ENCODE data around the gene ATXN7L1.
"Not testable (repeated sequence)": the region's sequence is repeated elsewhere in the genome, so short reads cannot be mapped to it uniquely, and the experiment has no call there.

ATXN7L1 gene

GRCh38 chr7:105862276-105862675 lies 14.1 kb downstream of the ATXN7L1 start:
- H3K9me3 Mint-ChIP-seq = no peaks in the 10 kb centered on the region
- no peak overlapping the region for H3K4me3 Mint-ChIP-seq
- peaks cover 20% of the 10 kb centered on the region for H3K4me1 Mint-ChIP-seq (ENCODE audit: low read depth)
- H3K27me3 Mint-ChIP-seq (ENCODE audit: low read depth) = no peaks in the 10 kb centered on the region
- H3K27ac Mint-ChIP-seq = no peak overlapping the region
- no peak for DNase-seq (ENCODE audit: low spot score)
- peaks cover 7% of the 10 kb centered on the region for H3K36me3 Mint-ChIP-seq (ENCODE audit: low read depth)

- DNase-seq (ENCODE audit: low spot score) = no peak
- Mint-ChIP-seq H3K4me1 (ENCODE audit: low read depth) (peaks cover 25% of the 10 kb centered on the region), H3K27ac (no peak overlapping the region), H3K4me3 (no peak overlapping the region), H3K9me3 (no peaks in the 10 kb centered on the region), H3K27me3 (ENCODE audit: low read depth) (peaks cover 2% of the 10 kb centered on the region), H3K36me3 (ENCODE audit: low read depth) (peaks cover 5% of the 10 kb centered on the region)
Observed at GRCh38 chr7:105861224-105861623, 15.2 kb downstream of the ATXN7L1 start.

- Mint-ChIP-seq H3K36me3 (ENCODE audit: low read depth) (peaks cover 5% of the 10 kb centered on the region), H3K4me3 (no peak overlapping the region), H3K27me3 (ENCODE audit: low read depth) (peaks cover 2% of the 10 kb centered on the region), H3K27ac (no peak overlapping the region), H3K4me1 (ENCODE audit: low read depth) (peaks cover 25% of the 10 kb centered on the region), H3K9me3 (no peaks in the 10 kb centered on the region)
- no peak for DNase-seq (ENCODE audit: low spot score)
Observed at GRCh38 chr7:105860793-105861192, 15.6 kb downstream of the ATXN7L1 start.

GRCh38 chr7:105857009-105857952 lies 19.1 kb downstream of the ATXN7L1 start:
- no peak for DNase-seq (ENCODE audit: low spot score)
- Mint-ChIP-seq H3K27me3 (ENCODE audit: low read depth) (peaks cover 2% of the 10 kb centered on the region), H3K9me3 (no peaks in the 10 kb centered on the region), H3K27ac (peak overlapping the region; percentile 5), H3K36me3 (ENCODE audit: low read depth) (peaks cover 3% of the 10 kb centered on the region), H3K4me1 (ENCODE audit: low read depth) (peaks cover 25% of the 10 kb centered on the region), H3K4me3 (no peak overlapping the region)

- Mint-ChIP-seq H3K9me3 (no peaks in the 10 kb centered on the region), H3K36me3 (ENCODE audit: low read depth) (peaks cover 1% of the 10 kb centered on the region), H3K27ac (no peak overlapping the region), H3K27me3 (ENCODE audit: low read depth) (peaks cover 2% of the 10 kb centered on the region), H3K4me1 (ENCODE audit: low read depth) (peaks cover 47% of the 10 kb centered on the region), H3K4me3 (no peak overlapping the region)
- DNase-seq (ENCODE audit: low spot score) = no peak
Observed at GRCh38 chr7:105854498-105854897, 21.9 kb downstream of the ATXN7L1 start.

GRCh38 chr7:105853931-105854419 lies 22.4 kb downstream of the ATXN7L1 start:
- DNase-seq (ENCODE audit: low spot score) = no peak
- Mint-ChIP-seq H3K4me3 (no peak overlapping the region), H3K27ac (no peak overlapping the region), H3K27me3 (ENCODE audit: low read depth) (peaks cover 2% of the 10 kb centered on the region), H3K4me1 (ENCODE audit: low read depth) (peaks cover 52% of the 10 kb centered on the region), H3K9me3 (no peaks in the 10 kb centered on the region), H3K36me3 (ENCODE audit: low read depth) (peaks cover 3% of the 10 kb centered on the region)

GRCh38 chr7:105851064-105851463 lies 25.3 kb downstream of the ATXN7L1 start:
- no peak for DNase-seq (ENCODE audit: low spot score)
- H3K27me3 Mint-ChIP-seq (ENCODE audit: low read depth) = no peaks in the 10 kb centered on the region
- peaks cover 60% of the 10 kb centered on the region for H3K4me1 Mint-ChIP-seq (ENCODE audit: low read depth)
- H3K36me3 Mint-ChIP-seq (ENCODE audit: low read depth) = peaks cover 18% of the 10 kb centered on the region
- H3K27ac Mint-ChIP-seq = peak overlapping the region; percentile 62
- H3K9me3 Mint-ChIP-seq = peaks cover 9% of the 10 kb centered on the region
- H3K4me3 Mint-ChIP-seq = peak overlapping the region; percentile 3

- Mint-ChIP-seq H3K27ac (peak overlapping the region; percentile 95), H3K9me3 (peaks cover 13% of the 10 kb centered on the region), H3K4me3 (peak overlapping the region; percentile 79), H3K4me1 (ENCODE audit: low read depth) (peaks cover 63% of the 10 kb centered on the region), H3K36me3 (ENCODE audit: low read depth) (peaks cover 25% of the 10 kb centered on the region), H3K27me3 (ENCODE audit: low read depth) (no peaks in the 10 kb centered on the region)
- peak; percentile 81 for DNase-seq (ENCODE audit: low spot score)
Observed at GRCh38 chr7:105849122-105849855, 27.1 kb downstream of the ATXN7L1 start.

- Mint-ChIP-seq H3K9me3 (peaks cover 14% of the 10 kb centered on the region), H3K27me3 (ENCODE audit: low read depth) (no peaks in the 10 kb centered on the region), H3K4me1 (ENCODE audit: low read depth) (peaks cover 54% of the 10 kb centered on the region), H3K4me3 (no peak overlapping the region), H3K27ac (peak overlapping the region; percentile 22), H3K36me3 (ENCODE audit: low read depth) (peaks cover 31% of the 10 kb centered on the region)
- no peak for DNase-seq (ENCODE audit: low spot score)
Observed at GRCh38 chr7:105846404-105846803, 30.0 kb downstream of the ATXN7L1 start.

GRCh38 chr7:105844681-105845080 lies 31.7 kb downstream of the ATXN7L1 start:
- not testable (repeated sequence) for H3K27ac Mint-ChIP-seq; H3K27me3 Mint-ChIP-seq (ENCODE audit: low read depth); DNase-seq (ENCODE audit: low spot score); H3K4me3 Mint-ChIP-seq
- Mint-ChIP-seq H3K9me3 (peaks cover 14% of the 10 kb centered on the region), H3K36me3 (ENCODE audit: low read depth) (peaks cover 31% of the 10 kb centered on the region), H3K4me1 (ENCODE audit: low read depth) (peaks cover 41% of the 10 kb centered on the region)

- DNase-seq (ENCODE audit: low spot score) = no peak
- no peak overlapping the region for H3K4me3 Mint-ChIP-seq
- peaks cover 11% of the 10 kb centered on the region for H3K9me3 Mint-ChIP-seq
- no peaks in the 10 kb centered on the region for H3K27me3 Mint-ChIP-seq (ENCODE audit: low read depth)
- peaks cover 16% of the 10 kb centered on the region for H3K4me1 Mint-ChIP-seq (ENCODE audit: low read depth)
- H3K27ac Mint-ChIP-seq = no peak overlapping the region
- peaks cover 19% of the 10 kb centered on the region for H3K36me3 Mint-ChIP-seq (ENCODE audit: low read depth)
Observed at GRCh38 chr7:105841866-105842265, 34.5 kb downstream of the ATXN7L1 start.

- Mint-ChIP-seq H3K27ac (no peak overlapping the region), H3K4me3 (no peak overlapping the region), H3K9me3 (peaks cover 6% of the 10 kb centered on the region), H3K4me1 (ENCODE audit: low read depth) (peaks cover 9% of the 10 kb centered on the region), H3K36me3 (ENCODE audit: low read depth) (peaks cover 13% of the 10 kb centered on the region), H3K27me3 (ENCODE audit: low read depth) (no peaks in the 10 kb centered on the region)
- no peak for DNase-seq (ENCODE audit: low spot score)
Observed at GRCh38 chr7:105840981-105841749, 35.2 kb downstream of the ATXN7L1 start.

GRCh38 chr7:105839266-105839665 lies 37.1 kb downstream of the ATXN7L1 start:
- peaks cover 6% of the 10 kb centered on the region for H3K36me3 Mint-ChIP-seq (ENCODE audit: low read depth)
- H3K27ac Mint-ChIP-seq = no peak overlapping the region
- peaks cover 5% of the 10 kb centered on the region for H3K27me3 Mint-ChIP-seq (ENCODE audit: low read depth)
- peaks cover 6% of the 10 kb centered on the region for H3K4me1 Mint-ChIP-seq (ENCODE audit: low read depth)
- H3K4me3 Mint-ChIP-seq = no peak overlapping the region
- H3K9me3 Mint-ChIP-seq = peaks cover 1% of the 10 kb centered on the region
- no peak for DNase-seq (ENCODE audit: low spot score)

Data from T-helper 2 cell treated with Interferon-gamma antibody and Interleukin-4, amounts not matched to agents 5 μg/mL and 100 μg/mL, for 36 hours (primary cell).